ENCODE results near the gene CCNG2. TPM values are rescaled to one million over a fixed set of nuclear protein-coding genes. Genes with fewer than 3 reads are reported as not detected.

The CCNG2 gene
- total RNA-seq, 2 donors from 2014 or later: 61.3 to 106 TPM

DNA sequence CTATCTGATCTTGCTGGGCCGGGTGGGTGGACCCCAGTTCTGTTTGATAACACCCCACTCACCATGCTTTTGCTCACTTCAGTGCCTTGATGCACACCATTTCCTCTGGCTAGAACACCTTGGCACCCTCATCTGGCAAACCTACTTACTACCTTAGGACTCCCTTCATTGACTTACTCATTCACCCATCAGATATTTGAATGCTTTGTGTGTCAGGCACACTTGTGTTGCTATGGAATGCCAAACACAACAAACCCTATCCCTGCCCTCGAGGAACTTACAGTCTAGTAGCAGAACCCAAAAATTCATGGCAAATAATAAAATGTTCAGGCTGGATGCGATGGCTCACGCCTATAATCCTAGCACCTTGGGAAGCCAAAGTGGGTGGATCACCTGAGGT is 13.9 kb downstream of the CCNG2 start:
- Histone ChIP-seq H3K36me3 (no peaks in the 10 kb centered on the region), H3K27ac (no peak overlapping the region), H3K4me1 (replicated peaks) (no peaks in the 10 kb centered on the region), H3K4me3 (no peak overlapping the region), H3K9me3 (no peaks in the 10 kb centered on the region), H3K27me3 (replicated peaks; ENCODE audit: insufficient read depth) (no peaks in the 10 kb centered on the region)
- WGBS: 90% methylated on average over 4 of the region's 4 CpGs
- no peak for DNase-seq (ENCODE audit: low spot score)
- no peak for TF ChIP-seq CTCF (IDR thresholded peaks at IDR 0.05)
- no peak for TF ChIP-seq POLR2A (IDR thresholded peaks at IDR 0.05)
- no peak for TF ChIP-seq POLR2AphosphoS5 (IDR thresholded peaks at IDR 0.05)
- intact Hi-C loops (cut with DNase I): no loop called here

- no peak for TF ChIP-seq CTCF (IDR thresholded peaks at IDR 0.05)
- TF ChIP-seq POLR2A (IDR thresholded peaks at IDR 0.05): no peak
- no peak for TF ChIP-seq POLR2AphosphoS5 (IDR thresholded peaks at IDR 0.05)
- intact Hi-C loops (cut with DNase I): no loop called here
These were observed 15.3 kb downstream of the CCNG2 start for GRCh38 chr4:77172336-77172735.

DNA sequence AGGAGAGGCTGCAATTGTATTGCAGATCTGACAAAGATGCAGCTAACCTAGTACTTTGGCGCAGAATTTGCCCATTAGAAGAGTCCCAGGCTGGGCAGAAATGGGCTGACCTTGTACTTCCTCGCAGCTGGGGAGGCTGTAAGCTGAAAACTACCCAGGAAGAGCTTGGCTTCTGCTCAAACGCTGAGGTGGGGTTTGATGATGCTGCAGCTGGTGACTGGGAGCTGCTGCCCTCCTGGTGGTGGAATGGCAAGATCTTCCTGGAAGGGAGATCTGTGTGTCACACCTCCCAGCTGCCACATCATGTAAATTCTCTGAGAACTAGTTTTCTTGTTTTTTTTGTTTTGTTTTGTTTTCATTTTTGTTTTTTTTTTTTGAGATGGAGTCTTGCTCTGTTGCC is 17.4 kb downstream of the CCNG2 start:
- 85% methylated on average over 3 of the region's 3 CpGs for WGBS
- Histone ChIP-seq H3K4me3 (no peak overlapping the region), H3K4me1 (replicated peaks) (no peaks in the 10 kb centered on the region), H3K27ac (no peak overlapping the region), H3K27me3 (replicated peaks; ENCODE audit: insufficient read depth) (no peaks in the 10 kb centered on the region), H3K36me3 (no peaks in the 10 kb centered on the region), H3K9me3 (no peaks in the 10 kb centered on the region)
- no peak for DNase-seq (ENCODE audit: low spot score)
- intact Hi-C loops (cut with DNase I): no loop called here
- TF ChIP-seq POLR2AphosphoS5 (IDR thresholded peaks at IDR 0.05) (no peak), POLR2A (IDR thresholded peaks at IDR 0.05) (no peak), CTCF (IDR thresholded peaks at IDR 0.05) (no peak)

More at GRCh38 chr4:77172336-77172735, 15.3 kb downstream of the CCNG2 start:
- no peaks in the 10 kb centered on the region for H3K4me1 ChIP-seq (replicated peaks)
- H3K36me3 ChIP-seq: no peaks in the 10 kb centered on the region
- no peak for DNase-seq (ENCODE audit: low spot score)
- no peak overlapping the region for H3K27ac ChIP-seq
- H3K4me3 ChIP-seq: no peak overlapping the region
- no peaks in the 10 kb centered on the region for H3K9me3 ChIP-seq
- no peaks in the 10 kb centered on the region for H3K27me3 ChIP-seq (replicated peaks; ENCODE audit: insufficient read depth)
- 31% methylated on average over 3 of the region's 3 CpGs for WGBS

GRCh38 chr4:77175201-77175611 is 18.2 kb downstream of the CCNG2 start:
- 24% methylated on average over 3 of the region's 3 CpGs for WGBS
- H3K36me3 ChIP-seq: no peaks in the 10 kb centered on the region
- no peaks in the 10 kb centered on the region for H3K9me3 ChIP-seq
- TF ChIP-seq POLR2AphosphoS5 (IDR thresholded peaks at IDR 0.05): no peak
- TF ChIP-seq CTCF (IDR thresholded peaks at IDR 0.05): no peak
- no peak for TF ChIP-seq POLR2A (IDR thresholded peaks at IDR 0.05)
- intact Hi-C loops (cut with DNase I): no loop called here
- H3K4me3 ChIP-seq: no peak overlapping the region
- H3K27me3 ChIP-seq (replicated peaks; ENCODE audit: insufficient read depth): no peaks in the 10 kb centered on the region
- H3K4me1 ChIP-seq (replicated peaks): no peaks in the 10 kb centered on the region
- no peak overlapping the region for H3K27ac ChIP-seq
- no peak for DNase-seq (ENCODE audit: low spot score)

- Histone ChIP-seq H3K4me1 (replicated peaks) (no peaks in the 10 kb centered on the region), H3K27me3 (replicated peaks; ENCODE audit: insufficient read depth) (no peaks in the 10 kb centered on the region), H3K4me3 (no peak overlapping the region), H3K27ac (no peak overlapping the region), H3K9me3 (no peaks in the 10 kb centered on the region), H3K36me3 (no peaks in the 10 kb centered on the region)
- DNase-seq (ENCODE audit: low spot score): peak; percentile 40
- intact Hi-C loops (cut with DNase I): no loop called here
- TF ChIP-seq POLR2A (IDR thresholded peaks at IDR 0.05) (no peak), POLR2AphosphoS5 (IDR thresholded peaks at IDR 0.05) (no peak), CTCF (IDR thresholded peaks at IDR 0.05) (no peak)
- 44% methylated on average over 6 of the region's 6 CpGs for WGBS
These were observed 19.6 kb downstream of the CCNG2 start for GRCh38 chr4:77176640-77177039.
